Liver (tissue), 9 donors: ENCODE results near the gene HERC5. TPM values are rescaled to one million over a fixed set of nuclear protein-coding genes. Genes with fewer than 3 reads are reported as not detected.

ENCODE experiments used
- DNase-seq: peaks from one replicate; pipeline ENCODE4 v3.0.0-alpha.2; 2017; ENCODE audit warnings: low spot score
- H3K27ac ChIP-seq, 2 donors: one replicate each; pipeline ENCODE4 v1.7.0; 2013; ENCODE audit warnings: inconsistent platforms in 2 of 2, low read length in 2 of 2, control low read depth in 1 of 2, low read depth in 1 of 2, mild to moderate bottlenecking in 1 of 2
- H3K27me3 ChIP-seq, 4 donors: one replicate each; pipeline versions ENCODE4 v1.6.1 to v1.7.0; 2013; ENCODE audit warnings: low read length in 3 of 4, inconsistent platforms in 1 of 4, mild to moderate bottlenecking in 1 of 4, moderate library complexity in 1 of 4; ENCODE audit not compliant: control insufficient read depth in 4 of 4, insufficient read depth in 4 of 4
- H3K36me3 ChIP-seq, 4 donors: one replicate each; pipeline versions ENCODE4 v1.6.1 to v1.7.0; 2013; ENCODE audit warnings: low read length in 3 of 4, mild to moderate bottlenecking in 3 of 4, low read depth in 1 of 4, moderate library complexity in 1 of 4; ENCODE audit not compliant: control insufficient read depth in 4 of 4, insufficient read depth in 3 of 4
- H3K4me1 ChIP-seq, 4 donors: one replicate each; pipeline versions ENCODE4 v1.6.1 to v1.7.0; 2013; ENCODE audit warnings: low read length in 3 of 4, mild to moderate bottlenecking in 3 of 4, moderate library complexity in 1 of 4; ENCODE audit not compliant: control insufficient read depth in 4 of 4, insufficient read depth in 4 of 4
- H3K4me3 ChIP-seq, 3 donors: one replicate each; pipeline versions ENCODE4 v1.6.1 to v1.7.0; 2013; ENCODE audit warnings: low read length in 3 of 3, control low read depth in 1 of 3, low read depth in 1 of 3, mild to moderate bottlenecking in 1 of 3
- H3K9ac ChIP-seq, 2 donors: one replicate each; pipeline ENCODE4 v1.7.0; 2013; ENCODE audit warnings: low read length in 2 of 2, mild to moderate bottlenecking in 2 of 2, moderate library complexity in 2 of 2, control low read depth in 1 of 2, low read depth in 1 of 2
- H3K9me3 ChIP-seq, 4 donors: one replicate each; pipeline versions ENCODE4 v1.6.1 to v1.7.0; 2013; ENCODE audit warnings: low read length in 3 of 4; ENCODE audit not compliant: control insufficient read depth in 4 of 4
- CTCF ChIP-seq: fragments of 150-350 bp; IDR thresholded peaks from 2 replicates; pipeline ENCODE4 v1.5.1; 2017; ENCODE audit warnings: improper control_type of control experiment, low read depth, low read length; ENCODE audit not compliant: missing input control
- FOXA1 ChIP-seq: IDR thresholded peaks from 2 replicates; pipeline ENCODE4 v1.6.1; 2016; ENCODE audit warnings: antibody characterized with exemption
- FOXA2 ChIP-seq: IDR thresholded peaks from 2 replicates; pipeline ENCODE4 v1.6.1; 2016; ENCODE audit warnings: antibody characterized with exemption
- GABPA ChIP-seq, 2 donors: IDR thresholded peaks in 1 of 2; conservative IDR thresholded peaks in 1 of 2; 2 replicates each; pipeline ENCODE4 v1.6.1; 2016; ENCODE audit warnings: antibody characterized with exemption in 2 of 2, mild to moderate bottlenecking in 1 of 2, moderate library complexity in 1 of 2
- JUND ChIP-seq, 2 donors: IDR thresholded peaks; 2 replicates each; pipeline ENCODE4 v1.6.1; 2016; ENCODE audit warnings: antibody characterized with exemption in 2 of 2
- REST ChIP-seq: IDR thresholded peaks from 2 replicates; pipeline ENCODE4 v1.6.1; 2016; ENCODE audit warnings: antibody characterized with exemption, mild to moderate bottlenecking
- RXRA ChIP-seq, 2 donors: IDR thresholded peaks; 2 replicates each; pipeline ENCODE4 v1.6.1; 2017 to 2018; ENCODE audit warnings: antibody characterized with exemption in 2 of 2, mild to moderate bottlenecking in 1 of 2
- TAF1 ChIP-seq: conservative IDR thresholded peaks from 2 replicates; pipeline ENCODE4 v1.6.1; 2016; ENCODE audit warnings: antibody characterized with exemption, mild to moderate bottlenecking
- ZBTB33 ChIP-seq: IDR thresholded peaks from 2 replicates; pipeline ENCODE4 v1.6.1; 2016; ENCODE audit warnings: antibody characterized with exemption
- WGBS: extraction: QIAGEN DNeasy Blood & Tissue Kit; methylation state at CpG from one replicate; pipeline ENCODE4 v1.1.7; 2013; 5-methylcytosine and 5-hydroxymethylcytosine counted together
- polyA plus RNA-seq, 2 donors: library from polyadenylated mRNA; stranded (reverse) in 1 of 2; unstranded in 1 of 2; fragments of 200-250 nt in 1 of 2; fragments of >200 nt in 1 of 2; fragmentation: Nextera tagmentation in 1 of 2; extraction: Ambion mirVana in 1 of 2; gene quantifications; one replicate each; pipeline versions ENCODE4 v1.2.1 to v1.2.3, GENCODE V29; 2013 to 2015
- total RNA-seq, 2 donors: library from RNA; depleted of rRNA; stranded (reverse); fragments of >200 nt; gene quantifications; one replicate each; pipeline ENCODE4 v1.2.3, GENCODE V29; 2014
- donor health status: healthy.
- donor health status: healthy.
- donor health status: healthy.
- donor health status: healthy.
- donor health status: healthy.

Gene HERC5
- total and polyA plus RNA-seq, 4 donors: 1.5 to 5.0 (median 2.9) TPM

GRCh38 chr4:88415982-88416381 lies 40.9 kb upstream of the HERC5 start:
- DNase-seq: no peak
- 86% methylated on average over 2 of the region's 2 CpGs for WGBS

More at GRCh38 chr4:88415982-88416381, 40.9 kb upstream of the HERC5 start:
- Histone ChIP-seq H3K4me3 (no peak overlapping the region), H3K4me1 (no peaks in the 10 kb centered on the region), H3K9me3 (no peaks in the 10 kb centered on the region), H3K36me3 (peaks cover 0 to 6% (median 3%) of the 10 kb centered on the region in 4 donors), H3K9ac (no peak overlapping the region), H3K27me3 (no peaks in the 10 kb centered on the region), H3K27ac (no peak overlapping the region)
- TF ChIP-seq JUND (IDR thresholded peaks at IDR 0.05): no peak
- no peak for TF ChIP-seq TAF1
- TF ChIP-seq RXRA (IDR thresholded peaks at IDR 0.05): no peak
- TF ChIP-seq FOXA1: no peak
- TF ChIP-seq FOXA2: no peak
- TF ChIP-seq ZBTB33: no peak
- no peak for TF ChIP-seq CTCF
- TF ChIP-seq REST: no peak
- TF ChIP-seq GABPA (IDR thresholded peaks at IDR 0.05 in 1 of 2, conservative IDR thresholded peaks at IDR 0.05 in 1 of 2): no peak
